EH (cell line): ENCODE data around the gene P2RX6.
"Not testable (repeated sequence)": the region's sequence is repeated elsewhere in the genome, so short reads cannot be mapped to it uniquely, and the experiment has no call there.

ENCODE experiments used
- DNase-seq: peaks from one replicate; pipeline ENCODE4 v3.0.0-alpha.2; 2015; ENCODE audit warnings: low read depth

P2RX6 gene

GRCh38 chr22:21031545-21032036 is 16.6 kb downstream of the P2RX6 start:
- DNase-seq = no peak

- DNase-seq = no peak
Measured at GRCh38 chr22:21032037-21032867, 17.3 kb downstream of the P2RX6 start, which contains the start of gene SLC7A4. SLC7A4 (minus strand) TSS chr22:21032561; CDS start chr22:21031812, 749 bp downstream.

- no peak for DNase-seq
Measured at GRCh38 chr22:21032868-21033688, 18.1 kb downstream of the P2RX6 start.

GRCh38 chr22:21033895-21034294 is 18.9 kb downstream of the P2RX6 start:
- DNase-seq = no peak

- DNase-seq = peak; percentile 29
Measured at GRCh38 chr22:21034989-21035388, 20.0 kb downstream of the P2RX6 start.

GRCh38 chr22:21038405-21038804 is 23.4 kb downstream of the P2RX6 start:
- peak; percentile 65 for DNase-seq

GRCh38 chr22:21039158-21039557 is 24.2 kb downstream of the P2RX6 start:
- DNase-seq = not testable (repeated sequence)

GRCh38 chr22:21041937-21042336 is 27.0 kb downstream of the P2RX6 start:
- DNase-seq = peak; percentile 80

GRCh38 chr22:21042978-21043859 is 28.3 kb downstream of the P2RX6 start:
- DNase-seq = peak; percentile 54

GRCh38 chr22:21043860-21044535 is 29.0 kb downstream of the P2RX6 start:
- no peak for DNase-seq

- DNase-seq = peak; percentile 87
Measured at GRCh38 chr22:21044931-21045584, 30.1 kb downstream of the P2RX6 start.

GRCh38 chr22:21045585-21046294 is 30.8 kb downstream of the P2RX6 start, which contains the start of gene LRRC74B:
LRRC74B (plus strand) TSS chr22:21045946; CDS start chr22:21045987, 41 bp downstream.
- DNase-seq = peak; percentile 91

- no peak for DNase-seq
Measured at GRCh38 chr22:21047035-21047661, 32.2 kb downstream of the P2RX6 start.

GRCh38 chr22:21047730-21048129 is 32.8 kb downstream of the P2RX6 start:
- DNase-seq = no peak

- DNase-seq = not testable (repeated sequence)
Measured at GRCh38 chr22:21048448-21048847, 33.5 kb downstream of the P2RX6 start.

- DNase-seq = not testable (repeated sequence)
Measured at GRCh38 chr22:21048965-21049364, 34.0 kb downstream of the P2RX6 start.

GRCh38 chr22:21051145-21051830 is 36.3 kb downstream of the P2RX6 start:
- DNase-seq = no peak

- DNase-seq = peak; percentile 73
Measured at GRCh38 chr22:21051831-21052400, 37.0 kb downstream of the P2RX6 start.
